Osteoblast (primary cell): Measurements from ENCODE around the gene TMEM250. TPM values are rescaled to one million over a fixed set of nuclear protein-coding genes. Genes with fewer than 3 reads are reported as not detected.

Experiments
- DNase-seq: peaks from one replicate; pipeline ENCODE4 v3.0.0; 2011; ENCODE audit warnings: low spot score, mixed read lengths; ENCODE audit not compliant: insufficient read length; ENCODE audit errors: missing footprints
- H2AFZ ChIP-seq: 2 replicates; pipeline ENCODE4 v1.6.0; 2011; ENCODE audit warnings: mild to moderate bottlenecking, low read length
- H3K27ac ChIP-seq: 2 replicates; pipeline ENCODE4 v1.5.1; 2011; ENCODE audit warnings: mild to moderate bottlenecking, low read depth, low read length, moderate library complexity
- H3K27me3 ChIP-seq: 2 replicates; pipeline ENCODE4 v1.6.0; 2012; ENCODE audit warnings: mild to moderate bottlenecking, control low read depth, inconsistent platforms, low read length, moderate library complexity; ENCODE audit not compliant: insufficient read depth
- H3K36me3 ChIP-seq: 2 replicates; pipeline ENCODE4 v1.5.1; 2011; ENCODE audit warnings: mild to moderate bottlenecking, low read length, control low read depth, moderate library complexity; ENCODE audit not compliant: insufficient read depth
- H3K4me1 ChIP-seq: 2 replicates; pipeline ENCODE4 v1.5.1; 2011; ENCODE audit warnings: mild to moderate bottlenecking, low read length, control low read depth, moderate library complexity; ENCODE audit not compliant: insufficient read depth
- H3K4me2 ChIP-seq: 2 replicates; pipeline ENCODE4 v1.6.0; 2011; ENCODE audit warnings: mild to moderate bottlenecking, low read length; ENCODE audit not compliant: insufficient read depth
- H3K4me3 ChIP-seq: fragments of 200-600 bp; sonication (generic); 3 replicates; pipeline ENCODE4 v1.5.1; 2012; ENCODE audit warnings: mild to moderate bottlenecking, low read length, inconsistent platforms; ENCODE audit not compliant: insufficient read depth
- H3K79me2 ChIP-seq: 2 replicates; pipeline ENCODE4 v1.6.0; 2012; ENCODE audit warnings: mild to moderate bottlenecking, low read length, control low read depth, inconsistent platforms; ENCODE audit not compliant: insufficient read depth
- H3K9me3 ChIP-seq: 2 replicates; pipeline ENCODE4 v1.5.1; 2011; ENCODE audit warnings: low read depth, low read length, control low read depth
- H4K20me1 ChIP-seq: 2 replicates; pipeline ENCODE4 v1.6.0; 2012; ENCODE audit warnings: mild to moderate bottlenecking, low read length, control low read depth; ENCODE audit not compliant: insufficient read depth
- CTCF ChIP-seq: IDR thresholded peaks from 2 replicates; pipeline ENCODE4 v1.5.1; 2011; ENCODE audit warnings: mild to moderate bottlenecking, low read depth, low read length, moderate library complexity; ENCODE audit errors: extremely low read depth
- total RNA-seq: library from RNA; depleted of rRNA; stranded (reverse); fragments of >200 nt; gene quantifications from 2 replicates; pipeline ENCODE4 v1.2.3, GENCODE V29; 2012

The TMEM250 gene
- total RNA-seq, 1 donor, result 65.5 TPM

DNA sequence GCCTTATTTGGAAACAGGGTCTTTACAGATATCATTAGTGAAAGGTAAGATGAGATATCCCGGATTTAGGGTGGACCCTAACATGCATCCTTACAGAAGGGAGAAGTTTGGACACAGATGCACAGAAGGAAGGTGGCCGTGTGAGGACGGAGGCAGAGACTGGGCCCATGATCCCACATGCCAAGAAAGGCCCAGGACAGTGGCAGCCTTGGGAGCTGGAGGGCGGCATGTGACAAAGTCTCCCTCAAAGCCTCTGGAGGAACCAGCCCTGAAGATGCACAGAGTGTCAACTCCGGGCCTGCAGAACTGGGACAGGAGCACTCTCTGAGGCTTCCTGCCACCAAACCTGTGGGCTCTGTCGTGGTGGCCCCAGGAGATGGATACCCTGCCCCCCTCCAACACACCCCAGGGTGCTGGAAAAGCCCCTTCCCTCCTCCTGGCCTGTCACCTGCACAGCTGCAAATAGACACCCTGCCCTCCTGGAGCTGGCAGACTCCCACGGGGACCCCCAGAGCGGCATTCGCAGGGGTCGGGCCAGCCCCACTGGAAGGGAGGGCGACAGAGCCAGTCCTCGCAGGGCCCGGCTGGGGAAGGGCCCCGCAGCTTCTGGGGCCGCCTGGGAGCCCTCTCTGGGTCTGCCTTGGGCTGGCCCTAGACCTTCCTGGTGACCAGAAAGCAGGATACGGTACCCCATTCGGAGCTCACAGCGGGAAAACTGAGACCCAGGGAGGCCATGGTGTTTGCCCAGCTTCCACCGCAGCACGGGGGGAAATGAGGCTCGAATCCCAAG is 31.5 kb downstream of the TMEM250 start:
- TF ChIP-seq CTCF, result no peak
- Histone ChIP-seq H2AFZ (no peak overlapping the region), H4K20me1 (peaks cover 75% of the 10 kb centered on the region), H3K4me1 (no peaks in the 10 kb centered on the region), H3K27ac (no peak overlapping the region), H3K36me3 (no peaks in the 10 kb centered on the region), H3K27me3 (no peaks in the 10 kb centered on the region), H3K9me3 (no peaks in the 10 kb centered on the region), H3K4me3 (no peak overlapping the region), H3K79me2 (peaks cover 94% of the 10 kb centered on the region), H3K4me2 (no peak overlapping the region)
- DNase-seq, result peak; percentile 77

DNA sequence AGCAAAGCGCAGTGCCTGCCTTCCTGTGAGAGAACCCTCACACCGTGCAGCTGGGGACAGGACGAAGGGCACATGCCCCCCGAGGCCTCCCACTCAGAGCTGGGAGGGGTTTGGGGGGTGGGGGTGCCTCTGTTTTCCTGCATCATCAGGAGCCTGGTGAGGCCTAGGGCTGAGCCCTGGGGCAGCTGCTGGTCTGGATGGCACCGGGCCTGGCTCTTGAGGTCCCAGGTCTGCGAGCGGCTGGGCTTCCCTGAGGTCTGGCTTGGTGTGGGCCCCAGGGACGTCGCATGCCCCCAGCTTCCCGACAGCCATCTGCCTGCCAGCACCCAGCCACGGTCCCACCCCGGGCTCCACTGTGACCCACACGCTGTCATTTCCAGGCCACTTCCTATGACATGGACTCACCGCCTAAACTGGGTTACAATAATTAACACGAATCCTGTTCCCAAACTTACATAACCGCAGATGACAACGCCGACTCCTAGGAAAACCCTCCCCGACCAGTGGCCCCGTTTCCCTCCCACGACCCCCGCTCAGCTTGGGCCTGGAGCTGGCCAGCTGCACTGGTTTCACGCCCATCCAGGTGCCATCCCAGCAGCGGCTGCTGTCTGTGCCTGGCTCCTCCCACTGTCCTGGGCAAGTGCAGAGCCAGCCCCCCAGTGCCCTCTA is 32.3 kb downstream of the TMEM250 start:
- no peak for TF ChIP-seq CTCF
- no peaks in the 10 kb centered on the region for H3K27me3 ChIP-seq
- peak; percentile 92 for DNase-seq

GRCh38 chr9:136085815-136086212 is 32.9 kb downstream of the TMEM250 start:
- Histone ChIP-seq H3K4me1 (no peaks in the 10 kb centered on the region), H3K36me3 (no peaks in the 10 kb centered on the region), H3K9me3 (no peaks in the 10 kb centered on the region), H3K4me2 (no peak overlapping the region), H2AFZ (no peak overlapping the region), H4K20me1 (peaks cover 75% of the 10 kb centered on the region), H3K79me2 (peaks cover 94% of the 10 kb centered on the region), H3K4me3 (no peak overlapping the region), H3K27me3 (no peaks in the 10 kb centered on the region), H3K27ac (no peak overlapping the region)
- no peak for DNase-seq
- TF ChIP-seq CTCF, result no peak

More for the DNA sequence above, 32.3 kb downstream of the TMEM250 start:
- H3K36me3 ChIP-seq, result no peaks in the 10 kb centered on the region
- H3K79me2 ChIP-seq, result peaks cover 94% of the 10 kb centered on the region
- no peaks in the 10 kb centered on the region for H3K4me1 ChIP-seq
- no peak overlapping the region for H3K4me3 ChIP-seq
- H3K4me2 ChIP-seq, result no peak overlapping the region
- no peak overlapping the region for H2AFZ ChIP-seq
- H3K27ac ChIP-seq, result no peak overlapping the region
- peaks cover 75% of the 10 kb centered on the region for H4K20me1 ChIP-seq
- H3K9me3 ChIP-seq, result no peaks in the 10 kb centered on the region
